GM12872 (cell line): ENCODE measurements around the gene FILIP1.

ENCODE experiments used
- CTCF ChIP-seq: IDR thresholded peaks from 3 replicates; pipeline ENCODE4 v1.5.1; 2011; ENCODE audit warnings: low read depth, mild to moderate bottlenecking, low read length, moderate library complexity; ENCODE audit not compliant: insufficient read depth

FILIP1 gene

GRCh38 chr6:75449630-75450206 lies 43.9 kb downstream of the FILIP1 start:
- no peak for TF ChIP-seq CTCF

GRCh38 chr6:75446241-75446880 lies 47.2 kb downstream of the FILIP1 start:
- no peak for TF ChIP-seq CTCF

- no peak for TF ChIP-seq CTCF
These were observed 47.9 kb downstream of the FILIP1 start for GRCh38 chr6:75445738-75446137.

GRCh38 chr6:75444899-75445298 lies 48.7 kb downstream of the FILIP1 start:
- TF ChIP-seq CTCF = no peak

DNA sequence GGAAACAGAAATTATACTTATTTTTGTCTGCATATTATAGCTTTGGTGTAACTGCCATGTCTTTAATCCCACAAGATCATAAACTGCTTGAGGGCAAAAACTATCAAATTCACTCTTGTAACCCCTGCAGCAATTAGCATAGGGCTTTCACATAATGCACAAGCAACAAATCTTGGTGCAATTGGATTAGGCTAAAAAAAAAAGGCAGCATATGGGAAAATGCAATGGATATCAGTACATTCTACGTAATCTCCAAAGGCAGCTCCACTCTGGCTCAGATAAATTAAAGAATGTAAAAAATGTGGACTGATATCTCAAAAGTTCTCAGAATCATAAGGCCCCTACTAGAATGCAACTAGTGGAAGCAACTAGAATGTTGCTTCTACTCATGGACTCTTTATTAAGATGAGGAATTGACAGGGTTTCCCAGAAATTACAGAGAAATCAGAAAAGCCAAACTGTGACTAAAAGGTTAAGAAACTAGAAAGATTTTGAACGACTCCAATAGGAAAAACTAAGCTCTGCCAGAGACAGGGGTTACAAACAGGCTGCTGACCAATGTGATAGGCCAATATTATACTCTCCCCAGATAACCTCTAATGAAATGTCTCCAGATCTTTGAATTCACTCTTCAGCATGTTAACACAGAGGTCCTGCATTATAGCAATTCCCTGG lies 55.0 kb downstream of the FILIP1 start:
- TF ChIP-seq CTCF = no peak

DNA sequence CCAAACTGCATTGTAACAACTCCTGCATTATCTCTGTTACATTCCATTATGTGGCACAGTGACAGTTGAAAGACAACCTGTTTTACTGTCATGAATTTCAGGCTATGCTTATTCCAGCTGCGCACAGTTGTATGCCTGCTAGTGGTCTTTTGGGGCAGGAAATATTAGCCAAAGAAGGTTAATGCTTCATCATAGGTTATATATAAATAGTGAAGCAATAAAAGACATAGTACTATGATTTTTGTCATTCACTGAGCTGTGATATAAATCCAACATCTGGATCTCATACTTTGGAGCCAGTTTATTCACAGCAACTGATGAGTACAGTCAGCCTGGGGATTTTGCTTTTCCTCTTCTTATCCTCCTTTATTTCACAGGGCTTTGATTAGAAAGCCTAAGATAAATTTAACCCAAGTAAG lies 55.6 kb downstream of the FILIP1 start:
- no peak for TF ChIP-seq CTCF

DNA sequence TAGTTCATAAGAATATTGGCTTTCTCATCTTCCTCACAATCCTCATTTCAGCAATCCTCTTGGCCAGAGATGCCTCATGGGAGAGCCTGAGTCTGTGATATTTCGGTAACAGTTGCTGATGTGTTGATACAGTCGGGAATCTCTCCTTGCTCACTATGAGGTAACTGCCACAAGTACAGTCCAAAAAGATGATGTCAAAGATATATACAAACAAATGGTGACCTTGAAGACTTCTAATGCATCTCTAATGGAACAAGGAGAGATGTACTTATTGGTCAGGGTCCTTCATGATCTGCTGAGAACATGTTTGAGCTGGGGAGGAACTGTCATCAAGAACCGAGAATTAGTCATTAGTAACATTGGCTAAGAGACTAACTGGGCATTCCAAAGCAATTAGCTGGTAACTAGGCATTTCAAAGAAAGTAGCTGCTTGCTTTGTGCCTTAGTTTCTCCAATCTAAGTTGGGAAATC lies 56.1 kb downstream of the FILIP1 start:
- TF ChIP-seq CTCF = no peak
